GM23248 (cell line): ENCODE results near the gene C18orf63. TPM values are rescaled to one million over a fixed set of nuclear protein-coding genes. Genes with fewer than 3 reads are reported as not detected.

Experiments
- DNase-seq: peaks from one replicate; pipeline ENCODE4 v3.0.0-alpha.2; 2015
- H2AFZ ChIP-seq: fragments of 200-600 bp; sonication (generic); 2 replicates; pipeline ENCODE4 v1.6.1; 2016; ENCODE audit warnings: antibody characterized with exemption
- H3F3A ChIP-seq: fragments of 200-600 bp; sonication (generic); 2 replicates; pipeline ENCODE4 v1.6.1; 2016; ENCODE audit warnings: mild to moderate bottlenecking, antibody characterized with exemption, mixed run types; ENCODE audit not compliant: insufficient read depth
- H3K27ac ChIP-seq: fragments of 200-600 bp; sonication (generic); 2 replicates; pipeline ENCODE4 v1.5.1; 2016; ENCODE audit warnings: mild to moderate bottlenecking
- H3K27me3 ChIP-seq: fragments of 200-600 bp; sonication (generic); replicated peaks from 2 replicates; pipeline ENCODE4 v1.6.1; 2016; ENCODE audit warnings: mild to moderate bottlenecking; ENCODE audit not compliant: insufficient read depth
- H3K36me3 ChIP-seq: fragments of 200-600 bp; sonication (generic); 2 replicates; pipeline ENCODE4 v1.6.1; 2016; ENCODE audit warnings: low read depth, mild to moderate bottlenecking
- H3K4me1 ChIP-seq: fragments of 200-600 bp; sonication (generic); 2 replicates; pipeline ENCODE4 v1.6.1; 2016; ENCODE audit warnings: mild to moderate bottlenecking; ENCODE audit not compliant: insufficient read depth
- H3K4me2 ChIP-seq: fragments of 200-600 bp; sonication (generic); one replicate; pipeline ENCODE4 v1.6.1; 2016; ENCODE audit warnings: mild to moderate bottlenecking; ENCODE audit not compliant: unreplicated experiment
- H3K4me3 ChIP-seq: fragments of 200-600 bp; sonication (generic); 2 replicates; pipeline ENCODE4 v1.5.1; 2016; ENCODE audit warnings: mild to moderate bottlenecking
- H3K79me2 ChIP-seq: fragments of 200-600 bp; sonication (generic); 2 replicates; pipeline ENCODE4 v1.6.1; 2016; ENCODE audit warnings: mild to moderate bottlenecking; ENCODE audit not compliant: insufficient read depth
- H3K9ac ChIP-seq: fragments of 200-600 bp; sonication (generic); 2 replicates; pipeline ENCODE4 v1.6.1; 2016; ENCODE audit warnings: mild to moderate bottlenecking
- H3K9me2 ChIP-seq: fragments of 200-600 bp; sonication (generic); 2 replicates; pipeline ENCODE4 v1.6.1; 2016; ENCODE audit warnings: mixed run types, mild to moderate bottlenecking, moderate library complexity; ENCODE audit not compliant: insufficient read depth
- H3K9me3 ChIP-seq: fragments of 200-600 bp; sonication (generic); one replicate; pipeline ENCODE4 v1.6.1; 2017; ENCODE audit warnings: low read depth
- H4K20me1 ChIP-seq: fragments of 200-600 bp; sonication (generic); 2 replicates; pipeline ENCODE4 v1.6.0; 2016; ENCODE audit not compliant: insufficient read depth
- EZH2 ChIP-seq: fragments of 200-600 bp; sonication (generic); IDR thresholded peaks from 2 replicates; pipeline ENCODE4 v1.6.1; 2018; ENCODE audit warnings: antibody characterized with exemption, mild to moderate bottlenecking; ENCODE audit not compliant: insufficient read depth, poor library complexity, severe bottlenecking
- EZH2phosphoT487 ChIP-seq: fragments of 200-600 bp; sonication (generic); IDR thresholded peaks from 2 replicates; pipeline ENCODE4 v1.6.1; 2018; ENCODE audit warnings: antibody characterized with exemption, moderate library complexity, mild to moderate bottlenecking, low read depth; ENCODE audit not compliant: insufficient read depth
- WGBS, 2 experiments: methylation state at CpG; one replicate each; pipeline ENCODE4 v1.1.6; 2015 to 2017; ENCODE audit warnings: low lambda C conversion rate in 2 of 2, low coverage in 1 of 2; ENCODE audit errors: missing lambda C conversion rate in 2 of 2; 5-methylcytosine and 5-hydroxymethylcytosine counted together
- in situ Hi-C: fragments of 300-500 bp; cut with MboI; formaldehyde crosslinking; loops from 2 replicates; pipeline ENCODE4 v1.15.0; 2020
- polyA plus RNA-seq: library from polyadenylated mRNA; unstranded; fragments of >200 nt; fragmentation: Nextera tagmentation; extraction: Ambion mirVana; gene quantifications from 2 replicates; pipeline ENCODE4 v1.2.1, GENCODE V29; 2016
- total RNA-seq: library from RNA; depleted of rRNA; stranded (reverse); fragments of >200 nt; shearing (Covaris generic); gene quantifications from 2 replicates; pipeline ENCODE4 v1.2.3, GENCODE V29; 2014

The C18orf63 gene
- total and polyA plus RNA-seq, 2 experiments from 2014 or later, result not detected

DNA sequence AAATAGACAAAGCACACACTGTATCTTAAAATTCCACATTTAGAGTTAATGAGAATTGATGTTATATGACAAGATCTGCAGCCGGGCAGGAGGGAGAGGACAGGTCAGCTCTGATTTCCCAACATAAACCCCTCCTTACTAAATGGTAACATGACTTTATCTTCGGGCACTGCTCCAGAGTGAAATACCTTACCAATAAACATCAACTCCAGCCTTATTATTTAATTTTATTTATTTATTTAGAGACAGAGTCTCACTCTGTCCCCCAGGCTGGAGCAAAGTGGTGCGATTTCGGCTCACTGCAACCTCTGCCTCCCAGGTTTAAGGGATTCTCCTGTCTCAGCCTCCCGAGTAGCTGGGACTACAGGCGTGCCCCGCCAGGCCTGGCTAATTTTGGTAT, 25.6 kb upstream of the C18orf63 start:
- Histone ChIP-seq H2AFZ (no peak overlapping the region), H3K27me3 (no peaks in the 10 kb centered on the region), H3K4me1 (peaks cover 27% of the 10 kb centered on the region), H3K79me2 (no peaks in the 10 kb centered on the region), H3F3A (peaks cover 34% of the 10 kb centered on the region; the same call in 1 of the 2 replicates), H3K27ac (no peak overlapping the region), H3K9me3 (no peaks in the 10 kb centered on the region), H4K20me1 (no peaks in the 10 kb centered on the region), H3K4me2 (no peak overlapping the region), H3K9me2 (no peaks in the 10 kb centered on the region), H3K9ac (no peak overlapping the region), H3K4me3 (no peak overlapping the region), H3K36me3 (no peaks in the 10 kb centered on the region)
- 87 to 89% methylated on average over 7 of the region's 7 CpGs for WGBS, 2 experiments
- TF ChIP-seq EZH2, result no peak
- no peak for TF ChIP-seq EZH2phosphoT487
- in situ Hi-C loops, result no loop called here
- no peak for DNase-seq

DNA sequence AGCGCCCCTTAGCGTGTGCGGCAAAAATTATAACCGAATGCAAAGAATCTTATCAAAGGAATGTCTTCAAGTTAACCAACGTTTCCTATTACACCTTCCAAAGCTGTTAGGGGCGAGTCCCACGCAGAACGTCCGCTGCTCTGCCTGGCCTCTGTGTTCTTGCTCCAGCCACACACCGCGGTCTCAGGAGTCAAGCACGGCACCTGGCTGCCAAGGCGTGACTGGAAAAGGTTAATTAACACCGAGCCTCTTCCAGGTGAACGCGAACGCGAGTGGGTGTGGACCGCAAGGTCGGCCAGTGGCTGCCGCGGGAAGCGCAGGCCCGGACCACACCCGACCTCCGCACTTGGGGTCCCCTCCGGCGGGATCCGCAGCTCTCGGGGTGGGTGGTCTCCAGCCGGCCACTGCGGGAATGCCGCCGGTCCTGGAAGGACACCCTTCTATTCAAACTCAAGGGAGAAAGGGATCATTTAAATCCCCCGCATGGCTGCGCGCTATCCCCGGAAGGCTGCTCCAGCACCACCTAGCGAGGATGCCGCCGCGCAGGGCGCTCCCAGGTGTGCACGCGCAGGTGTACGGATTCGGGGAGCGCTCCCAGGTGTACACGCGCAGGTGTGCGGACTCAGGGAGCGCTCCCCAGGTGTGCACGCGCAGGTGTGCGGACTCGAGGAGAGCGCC, 24.7 kb upstream of the C18orf63 start:
- H2AFZ ChIP-seq, result peak overlapping the region; percentile 92; the same call in 1 of the 2 replicates
- peak overlapping the region; percentile 55 for H3K9ac ChIP-seq
- WGBS, 2 experiments, result 24 to 26% methylated on average over 52 to 57 of the region's 57 CpGs
- TF ChIP-seq EZH2 (no peak), EZH2phosphoT487 (no peak)
- no peaks in the 10 kb centered on the region for H3K9me3 ChIP-seq
- peaks cover 25% of the 10 kb centered on the region for H3K4me1 ChIP-seq
- no peak for DNase-seq
- no peaks in the 10 kb centered on the region for H3K79me2 ChIP-seq
- no peak overlapping the region for H3K27ac ChIP-seq
- in situ Hi-C loops, result no loop called here
- no peaks in the 10 kb centered on the region for H3K9me2 ChIP-seq
- H3K4me2 ChIP-seq, result peak overlapping the region; percentile 81
- H4K20me1 ChIP-seq, result no peaks in the 10 kb centered on the region
- peak overlapping the region; percentile 81 for H3K4me3 ChIP-seq
- H3K27me3 ChIP-seq, result no peaks in the 10 kb centered on the region
- no peaks in the 10 kb centered on the region for H3K36me3 ChIP-seq
- H3F3A ChIP-seq, result peaks cover 34% of the 10 kb centered on the region; the same call in 1 of the 2 replicates

DNA sequence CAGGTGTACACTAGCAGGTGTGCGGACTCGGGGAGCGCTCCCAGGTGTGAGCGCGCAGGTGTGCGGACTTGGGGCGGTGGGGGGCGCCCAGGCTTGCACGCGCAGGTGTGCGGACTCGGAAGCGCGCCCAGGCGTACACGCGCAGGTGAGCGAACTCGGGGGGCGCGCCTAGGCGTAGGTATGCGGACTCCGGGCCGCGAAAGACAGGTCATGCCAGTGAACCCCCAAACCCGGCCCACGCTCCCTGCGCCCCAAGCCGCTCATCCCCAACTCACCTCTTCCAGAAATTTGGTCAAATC, 24.2 kb upstream of the C18orf63 start:
- Histone ChIP-seq H3K4me3 (peak overlapping the region; percentile 81), H4K20me1 (no peaks in the 10 kb centered on the region), H3K9me2 (no peaks in the 10 kb centered on the region), H3K9me3 (no peaks in the 10 kb centered on the region), H3K79me2 (no peaks in the 10 kb centered on the region), H3K4me2 (peak overlapping the region; percentile 81), H2AFZ (peak overlapping the region; percentile 92), H3K9ac (peak overlapping the region; percentile 55), H3K27me3 (no peaks in the 10 kb centered on the region), H3F3A (peaks cover 34% of the 10 kb centered on the region; the same call in 1 of the 2 replicates), H3K27ac (no peak overlapping the region), H3K36me3 (no peaks in the 10 kb centered on the region), H3K4me1 (peaks cover 23% of the 10 kb centered on the region)
- TF ChIP-seq EZH2 (no peak), EZH2phosphoT487 (no peak)
- in situ Hi-C loops, result no loop called here
- DNase-seq, result no peak
- 1 to 7% methylated on average over 7 to 30 of the region's 30 CpGs for WGBS, 2 experiments

DNA sequence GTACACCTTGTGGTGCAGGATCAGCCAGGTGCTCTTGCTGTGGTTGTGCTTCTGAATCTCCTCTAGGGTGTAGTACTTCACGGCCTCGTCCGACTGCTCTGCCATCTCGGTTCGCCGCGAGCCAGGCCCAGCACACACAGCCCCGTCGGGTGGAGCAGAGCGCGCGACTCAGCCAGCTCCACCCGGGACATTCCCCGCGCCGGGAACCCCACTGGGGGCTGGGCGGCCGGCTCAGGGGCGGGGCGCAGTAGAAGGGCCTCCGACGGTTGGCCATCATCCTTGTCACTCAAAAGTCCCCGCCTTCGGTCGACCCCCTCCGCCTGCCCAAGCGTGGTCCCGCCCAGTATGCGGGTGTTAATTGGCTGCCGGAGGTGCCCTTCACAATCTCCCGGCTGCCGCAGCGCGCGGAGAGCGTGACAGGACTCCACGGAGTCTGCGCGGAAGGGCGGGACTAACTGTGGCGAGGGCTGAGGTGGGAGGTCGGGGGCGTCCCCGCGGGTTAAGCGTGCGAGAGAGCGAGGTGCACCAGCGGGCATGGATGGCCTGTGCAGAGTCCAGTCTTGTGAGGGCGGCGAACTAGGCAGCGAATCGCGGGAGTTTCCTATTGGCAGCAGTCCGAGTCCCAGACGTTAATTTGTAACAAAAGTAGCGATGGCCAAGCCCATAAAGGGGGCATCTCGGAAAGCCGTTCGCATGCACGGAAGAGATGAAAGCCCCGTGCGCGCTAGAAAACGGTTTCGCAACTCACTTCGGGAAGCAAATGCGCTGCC, 23.7 kb upstream of the C18orf63 start, which contains the start of gene CYB5A:
CYB5A (minus strand) TSS at position 193 of the 770 bp plus-strand sequence; CDS start at position 105, 88 bp downstream.
- Histone ChIP-seq H3K4me1 (peaks cover 23% of the 10 kb centered on the region), H3K79me2 (no peaks in the 10 kb centered on the region), H3K27ac (0 out of 2 replicates have a peak within 1 kb of the TSS, but pooled peaks have one; percentile 0), H2AFZ (peak within 1 kb of the TSS; percentile 92), H4K20me1 (no peaks in the 10 kb centered on the region), H3K4me2 (peak within 1 kb of the TSS; percentile 81), H3K4me3 (peak within 1 kb of the TSS; percentile 81), H3K27me3 (no peaks in the 10 kb centered on the region), H3K9me3 (no peaks in the 10 kb centered on the region), H3K9ac (peak within 1 kb of the TSS; percentile 69), H3K9me2 (no peaks in the 10 kb centered on the region), H3F3A (peaks cover 34% of the 10 kb centered on the region; the same call in 1 of the 2 replicates), H3K36me3 (no peaks in the 10 kb centered on the region)
- in situ Hi-C loops, result no loop called here
- 1% methylated on average over 64 to 67 of the region's 68 CpGs for WGBS, 2 experiments
- peak; percentile 97 for DNase-seq
- TF ChIP-seq EZH2phosphoT487, result no peak
- TF ChIP-seq EZH2, result no peak
